HepG2 (cell line): Measurements from ENCODE around the gene NARS2. TPM values are rescaled to one million over a fixed set of nuclear protein-coding genes. Genes with fewer than 3 reads are reported as not detected.

Experiments
- ATAC-seq: fragments of 200-7000 bp; cut with Tn5 transposase; 3 replicates; pipeline ENCODE4 v1.9.1; 2020; ENCODE audit warnings: mild to moderate bottlenecking, moderate library complexity
- BruUV-seq: library from RNA; stranded (reverse); fragments of 400-500 nt; replicated peaks from 2 replicates; lab custom pipeline; 2021; lab: Mats Ljungman, UMichigan
- CTCF ChIA-PET: fragments of 300-600 bp; formaldehyde crosslinking; extraction: SDS; loops from one replicate; lab custom pipeline; 2021; ENCODE audit warnings: low total read pairs, inconsistent platforms, low intra/inter-chr PET ratio; lab: Yijun Ruan, JAX
- POLR2A ChIA-PET: fragments of 350-600 bp; sonication (Branson Sonifier 250); formaldehyde crosslinking; loops from one replicate; lab custom pipeline; 2020; ENCODE audit warnings: antibody characterized with exemption, inconsistent platforms; lab: Yijun Ruan, JAX
- DNase-seq: peaks from one replicate; pipeline ENCODE4 v3.0.0-alpha.2; 2015; ENCODE audit warnings: low spot score
- FAIRE-seq: peaks from 3 replicates; lab custom pipeline; 2011; peaks lifted over from hg19 to GRCh38; lab: Jason Lieb, UNC
- H2AFZ ChIP-seq: one replicate; pipeline ENCODE4 v1.6.1; 2011; ENCODE audit warnings: low read length, inconsistent platforms
- H3K27ac ChIP-seq: fragments of 300-600 bp; 3 replicates; pipeline ENCODE4 v1.8.0; 2011; ENCODE audit warnings: mixed run types, mild to moderate bottlenecking, mixed read lengths, low read length, inconsistent platforms; ENCODE audit not compliant: insufficient read depth; ENCODE audit errors: extremely low read length
- H3K27me3 ChIP-seq, 2 experiments: fragments of 200-600 bp in 1 of 2; 2 replicates in 1 of 2; 3 replicates in 1 of 2; pipeline versions ENCODE4 v1.6.0 to v1.8.0; 2011; ENCODE audit warnings: low read length in 2 of 2, mild to moderate bottlenecking in 2 of 2, moderate library complexity in 2 of 2, inconsistent platforms in 1 of 2; ENCODE audit not compliant: insufficient read depth in 2 of 2, control insufficient read depth in 1 of 2
- H3K36me3 ChIP-seq, 2 experiments: fragments of 200-600 bp in 1 of 2; replicated peaks in 1 of 2; 2 replicates in 1 of 2; 3 replicates in 1 of 2; pipeline versions ENCODE4 v1.5.1 to v1.8.0; 2011; ENCODE audit warnings: low read length in 2 of 2, inconsistent platforms in 1 of 2; ENCODE audit not compliant: insufficient read depth in 2 of 2, control insufficient read depth in 1 of 2
- H3K4me1 ChIP-seq: 2 replicates; pipeline ENCODE4 v1.5.1; 2012; ENCODE audit warnings: low read length, inconsistent platforms; ENCODE audit not compliant: insufficient read depth
- H3K4me2 ChIP-seq: 2 replicates; pipeline ENCODE4 v1.6.0; 2011; ENCODE audit warnings: low read depth, low read length, inconsistent platforms
- H3K4me3 ChIP-seq, 3 experiments: fragments of 200-600 bp in 1 of 3; sonication (generic), shearing (Covaris generic) in 1 of 3; replicated peaks in 1 of 3; 2 replicates each; pipeline ENCODE4 v1.5.1; 2011 to 2016; ENCODE audit warnings: low read length in 3 of 3, inconsistent platforms in 2 of 3, low read depth in 2 of 3, mild to moderate bottlenecking in 2 of 3, control low read depth in 1 of 3, mixed read lengths in 1 of 3; ENCODE audit not compliant: insufficient read depth in 1 of 3
- H3K79me2 ChIP-seq: one replicate; pipeline ENCODE4 v1.6.1; 2011; ENCODE audit warnings: low read length, inconsistent platforms; ENCODE audit not compliant: insufficient read depth
- H3K9ac ChIP-seq: 2 replicates; pipeline ENCODE4 v1.6.0; 2011; ENCODE audit warnings: mild to moderate bottlenecking, low read depth, low read length, inconsistent platforms; ENCODE audit not compliant: insufficient read depth
- H3K9me3 ChIP-seq: 2 replicates; pipeline ENCODE4 v1.5.1; 2012; ENCODE audit warnings: mild to moderate bottlenecking, low read length
- H4K20me1 ChIP-seq: 2 replicates; pipeline ENCODE4 v1.6.0; 2011; ENCODE audit warnings: inconsistent platforms, mild to moderate bottlenecking, low read length, moderate library complexity; ENCODE audit not compliant: insufficient read depth
- BCL6 ChIP-seq: IDR thresholded peaks from 2 replicates; pipeline ENCODE4 v1.6.1; 2016; ENCODE audit warnings: missing genetic modification reagents, missing compliant biosample characterization
- FOXP1 ChIP-seq, 2 experiments: fragments of 450-650 bp in 1 of 2; IDR thresholded peaks; 2 replicates each; pipeline ENCODE4 v1.6.1; 2017 to 2018; ENCODE audit warnings: antibody characterized with exemption in 1 of 2
- MYC ChIP-seq: sonication (generic); formaldehyde crosslinking; IDR thresholded peaks from 2 replicates; pipeline ENCODE4 v1.9.0; 2021; ENCODE audit warnings: missing genetic modification reagents, borderline replicate concordance
- ZBTB20 ChIP-seq: sonication (generic); formaldehyde crosslinking; IDR thresholded peaks from 2 replicates; pipeline ENCODE4 v1.8.1; 2023; ENCODE audit warnings: missing genetic modification reagents, low read depth, mild to moderate bottlenecking, borderline replicate concordance
- ZMYM3 ChIP-seq: sonication (generic); formaldehyde crosslinking; IDR thresholded peaks from 2 replicates; pipeline ENCODE4 v1.5.1; 2020; ENCODE audit warnings: mild to moderate bottlenecking, missing genetic modification reagents
- ZNF343 ChIP-seq: sonication (generic); formaldehyde crosslinking; IDR thresholded peaks from 2 replicates; pipeline ENCODE4 v1.4.0; 2020; ENCODE audit warnings: mild to moderate bottlenecking, missing genetic modification reagents
- ZNF605 ChIP-seq: sonication (generic); formaldehyde crosslinking; IDR thresholded peaks from 2 replicates; pipeline ENCODE4 v1.8.0; 2022; ENCODE audit warnings: mild to moderate bottlenecking, missing genetic modification reagents
- ZNF782 ChIP-seq: sonication (generic); formaldehyde crosslinking; IDR thresholded peaks from 2 replicates; pipeline ENCODE4 v1.4.0; 2020; ENCODE audit warnings: missing genetic modification reagents, mild to moderate bottlenecking, borderline replicate concordance
- ZSCAN9 ChIP-seq: IDR thresholded peaks from 2 replicates; pipeline ENCODE4 v1.6.1; 2016; ENCODE audit warnings: borderline replicate concordance
- WGBS: methylation state at CpG from one replicate; pipeline ENCODE4 v1.1.6; 2017; ENCODE audit warnings: low lambda C conversion rate; 5-methylcytosine and 5-hydroxymethylcytosine counted together
- in situ Hi-C: cut with HindIII; loops from 2 replicates; pipeline ENCODE4 v1.10.0; 2017; ENCODE audit warnings: low pct_unique_long_range_greater_than_20kb; ENCODE audit not compliant: extremely low pct_ligation_motif_present
- intact Hi-C: fragments of 100-400 bp; cut with micrococcal nuclease; formaldehyde crosslinking; loops from one replicate; pipeline ENCODE4 v1.10.0; 2022; ENCODE audit not compliant: unreplicated experiment
- polyA plus RNA-seq, 8 experiments: library from polyadenylated mRNA; depleted of rRNA in 3 of 8; stranded (reverse) in 7 of 8; unstranded in 1 of 8; fragments of >200 nt; fragmentation: Illumina TruSeq in 4 of 8; extraction: Trizol in 4 of 8; gene quantifications; 2 replicates each; pipeline versions ENCODE4 v1.2.1 to v1.2.3, GENCODE V29; 2011 to 2016; ENCODE audit warnings: low read depth in 4 of 8, missing spikeins in 1 of 8, mixed read lengths in 1 of 8; ENCODE audit not compliant: insufficient read depth in 1 of 8
- total RNA-seq, 5 experiments: library from RNA; depleted of rRNA; stranded (reverse); fragments of >200 nt; fragmentation: Illumina TruSeq; extraction: Trizol; gene quantifications; 2 replicates each; pipeline ENCODE4 v1.2.3, GENCODE V29; 2016; ENCODE audit warnings: low read depth in 1 of 5
- TF ChIP-seq, protein P1 (sequence below): sonication (generic); formaldehyde crosslinking; IDR thresholded peaks from 2 replicates; pipeline ENCODE4 v1.5.0; 2020; ENCODE audit warnings: mild to moderate bottlenecking, missing genetic modification reagents

Gene NARS2
- total and polyA plus RNA-seq, 2 of the 13 experiments (the other 11 are each of a cell fraction or from before 2014, with no cell fraction given) = 45.9 to 65.0 TPM

DNA sequence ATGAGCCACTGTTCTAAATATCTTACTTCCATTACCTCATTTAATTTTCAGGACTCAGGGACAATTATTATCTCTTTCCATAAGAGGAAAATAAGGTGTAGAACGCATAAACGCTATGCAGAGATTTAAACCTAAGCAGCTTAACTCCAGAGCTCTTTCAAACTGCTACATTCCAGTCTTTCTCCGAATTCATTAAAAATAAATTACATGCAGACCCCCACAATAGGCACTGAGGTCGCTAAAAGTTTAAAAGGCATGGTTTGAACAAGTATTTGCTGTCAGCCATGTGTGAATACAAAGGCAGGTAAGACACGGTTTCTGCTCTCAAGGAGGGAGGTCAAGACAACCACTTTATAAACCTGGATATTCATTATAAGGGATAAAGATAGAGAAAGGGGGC, 983 bp downstream of the NARS2 start:
- H3K36me3 ChIP-seq = peaks cover 0 to 23% of the 10 kb centered on the region in 2 experiments; a peak in 4 of 5 replicates
- no peak overlapping the region for H2AFZ ChIP-seq
- H3K9me3 ChIP-seq = no peaks in the 10 kb centered on the region
- peak overlapping the region; percentile 71 to 93 (median 86) for H3K4me3 ChIP-seq
- H3K27me3 ChIP-seq = no peaks in the 10 kb centered on the region; a peak in 1 of 5 replicates
- no TSS peak for BruUV-seq
- H4K20me1 ChIP-seq = no peaks in the 10 kb centered on the region
- DNase-seq = no peak
- CTCF ChIA-PET = no interaction called here
- TF ChIP-seq ZNF605 (CRISPR knock-in tag) (0 out of 2 replicates have a peak, but pooled peaks have one; percentile 9), FOXP1 (IDR thresholded peaks at IDR 0.05) (no peak), FOXP1 (CRISPR knock-in tag; IDR thresholded peaks at IDR 0.05) (no peak)
- H3K4me1 ChIP-seq = peaks cover 63% of the 10 kb centered on the region
- in situ Hi-C loops (no loop called here), intact Hi-C loops (no loop called here)
- WGBS = 7% methylated on average over 5 of the region's 5 CpGs
- peak overlapping the region; percentile 88 for H3K4me2 ChIP-seq
- POLR2A ChIA-PET = interaction anchor here (1.4 to 2.3 kb wide), 4 partner anchors 9 to 579 kb away, joined by 4 to 27 read pairs (median 8); partner anchors contain the start of gene INTS4
- FAIRE-seq = no peak
- ATAC-seq = no peak
- peak overlapping the region; percentile 84 for H3K27ac ChIP-seq
- peak overlapping the region; percentile 85 for H3K9ac ChIP-seq
- peaks cover 39% of the 10 kb centered on the region for H3K79me2 ChIP-seq

DNA sequence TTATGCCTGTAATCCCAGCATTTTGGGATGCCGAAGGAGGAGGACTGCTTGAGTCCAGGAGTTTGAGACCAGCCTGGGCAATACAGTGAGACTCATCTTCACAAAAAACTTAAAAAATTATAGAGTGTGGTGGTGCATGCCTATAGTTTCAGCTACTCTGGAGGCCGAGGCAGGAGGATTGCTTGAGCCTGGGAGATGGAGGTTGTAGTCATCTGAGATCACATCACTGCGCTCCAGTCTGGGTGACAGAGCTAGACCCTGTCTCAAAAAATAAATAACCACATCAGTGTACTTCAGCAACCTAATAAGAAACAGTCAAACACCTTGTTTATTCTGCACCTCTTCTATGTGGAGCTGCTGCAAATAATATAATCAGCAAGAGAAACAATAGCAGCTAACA, 1.4 kb downstream of the NARS2 start:
- peaks cover 39% of the 10 kb centered on the region for H3K79me2 ChIP-seq
- no peak overlapping the region for H2AFZ ChIP-seq
- intact Hi-C loops = no loop called here
- CTCF ChIA-PET = no interaction called here
- in situ Hi-C loops = no loop called here
- BruUV-seq = no TSS peak
- no peaks in the 10 kb centered on the region for H3K9me3 ChIP-seq
- no peak overlapping the region for H3K27ac ChIP-seq
- POLR2A ChIA-PET = interaction anchor here (2.1 to 2.3 kb wide), 2 partner anchors 8 to 578 kb away, joined by 9 to 27 read pairs; partner anchors contain the start of gene INTS4
- ATAC-seq (no peak), DNase-seq (no peak), FAIRE-seq (no peak)
- whole genome bisulfite sequencing = 89% methylated on average over 2 of the region's 3 CpGs
- H3K9ac ChIP-seq = peak overlapping the region; percentile 85
- no peaks in the 10 kb centered on the region for H4K20me1 ChIP-seq
- no peaks in the 10 kb centered on the region; a peak in 1 of 5 replicates for H3K27me3 ChIP-seq
- H3K4me1 ChIP-seq = peaks cover 65% of the 10 kb centered on the region
- peaks cover under 1 to 26% of the 10 kb centered on the region in 2 experiments for H3K36me3 ChIP-seq
- peak overlapping the region; percentile 71 to 93 (median 86) for H3K4me3 ChIP-seq
- H3K4me2 ChIP-seq = peak overlapping the region; percentile 88
- TF ChIP-seq, protein P1, sequence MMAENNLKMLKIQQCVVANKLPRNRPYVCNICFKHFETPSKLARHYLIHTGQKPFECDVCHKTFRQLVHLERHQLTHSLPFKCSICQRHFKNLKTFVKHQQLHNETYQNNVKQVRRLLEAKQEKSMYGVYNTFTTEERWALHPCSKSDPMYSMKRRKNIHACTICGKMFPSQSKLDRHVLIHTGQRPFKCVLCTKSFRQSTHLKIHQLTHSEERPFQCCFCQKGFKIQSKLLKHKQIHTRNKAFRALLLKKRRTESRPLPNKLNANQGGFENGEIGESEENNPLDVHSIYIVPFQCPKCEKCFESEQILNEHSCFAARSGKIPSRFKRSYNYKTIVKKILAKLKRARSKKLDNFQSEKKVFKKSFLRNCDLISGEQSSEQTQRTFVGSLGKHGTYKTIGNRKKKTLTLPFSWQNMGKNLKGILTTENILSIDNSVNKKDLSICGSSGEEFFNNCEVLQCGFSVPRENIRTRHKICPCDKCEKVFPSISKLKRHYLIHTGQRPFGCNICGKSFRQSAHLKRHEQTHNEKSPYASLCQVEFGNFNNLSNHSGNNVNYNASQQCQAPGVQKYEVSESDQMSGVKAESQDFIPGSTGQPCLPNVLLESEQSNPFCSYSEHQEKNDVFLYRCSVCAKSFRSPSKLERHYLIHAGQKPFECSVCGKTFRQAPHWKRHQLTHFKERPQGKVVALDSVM (CRISPR knock-in tag) = peak; percentile 96
- TF ChIP-seq BCL6 (CRISPR knock-in tag) (no peak), ZMYM3 (CRISPR knock-in tag) (0 out of 2 replicates have a peak, but pooled peaks have one; percentile 18), ZNF343 (CRISPR knock-in tag) (no peak), ZSCAN9 (CRISPR knock-in tag) (no peak), ZBTB20 (no peak), MYC (CRISPR knock-in tag) (no peak), ZNF782 (CRISPR knock-in tag) (no peak)
